Stimulated activated CD4-positive, alpha-beta T cell treated with anti-CD3 and anti-CD28 coated beads, Interleukin-15, amount 100 ng/mL, for 1 hour (primary cell): ENCODE data around the gene DIDO1.
A peak's percentile ranks its signal among the peaks of the same experiment; 100 is the strongest.

Experiments
- DNase-seq, 2 donors: peaks; one replicate each; pipeline ENCODE4 v3.0.0-alpha.2; 2020; ENCODE audit warnings: low read depth in 1 of 2, low spot score in 1 of 2

DIDO1 gene

GRCh38 chr20:62951143-62951895 lies 25.0 kb upstream of the DIDO1 start:
- no peak for DNase-seq

DNA sequence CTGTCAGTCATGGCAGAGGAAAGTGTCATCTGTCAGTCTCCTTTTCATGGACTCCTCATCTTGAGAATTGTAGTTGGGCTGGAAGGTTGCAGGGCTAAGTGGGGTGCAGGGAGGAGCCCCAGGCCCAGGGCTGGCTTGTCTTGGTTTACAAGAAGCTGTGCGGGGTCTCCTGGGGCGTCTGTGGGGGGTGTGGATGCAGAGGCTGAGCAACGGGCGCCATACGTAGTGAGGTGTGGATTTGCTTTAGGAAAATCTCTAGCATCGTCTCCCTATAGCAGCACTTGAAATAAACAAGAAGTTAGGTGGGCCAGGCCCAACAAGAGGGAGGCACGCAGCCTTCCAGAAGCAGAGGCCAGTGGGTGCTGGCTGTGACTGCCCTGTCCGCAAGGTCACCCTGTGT lies 24.4 kb upstream of the DIDO1 start:
- DNase-seq, result no peak

GRCh38 chr20:62949962-62950361 lies 23.7 kb upstream of the DIDO1 start:
- DNase-seq, result no peak

GRCh38 chr20:62949153-62949821 lies 23.0 kb upstream of the DIDO1 start:
- DNase-seq, result no peak

DNA sequence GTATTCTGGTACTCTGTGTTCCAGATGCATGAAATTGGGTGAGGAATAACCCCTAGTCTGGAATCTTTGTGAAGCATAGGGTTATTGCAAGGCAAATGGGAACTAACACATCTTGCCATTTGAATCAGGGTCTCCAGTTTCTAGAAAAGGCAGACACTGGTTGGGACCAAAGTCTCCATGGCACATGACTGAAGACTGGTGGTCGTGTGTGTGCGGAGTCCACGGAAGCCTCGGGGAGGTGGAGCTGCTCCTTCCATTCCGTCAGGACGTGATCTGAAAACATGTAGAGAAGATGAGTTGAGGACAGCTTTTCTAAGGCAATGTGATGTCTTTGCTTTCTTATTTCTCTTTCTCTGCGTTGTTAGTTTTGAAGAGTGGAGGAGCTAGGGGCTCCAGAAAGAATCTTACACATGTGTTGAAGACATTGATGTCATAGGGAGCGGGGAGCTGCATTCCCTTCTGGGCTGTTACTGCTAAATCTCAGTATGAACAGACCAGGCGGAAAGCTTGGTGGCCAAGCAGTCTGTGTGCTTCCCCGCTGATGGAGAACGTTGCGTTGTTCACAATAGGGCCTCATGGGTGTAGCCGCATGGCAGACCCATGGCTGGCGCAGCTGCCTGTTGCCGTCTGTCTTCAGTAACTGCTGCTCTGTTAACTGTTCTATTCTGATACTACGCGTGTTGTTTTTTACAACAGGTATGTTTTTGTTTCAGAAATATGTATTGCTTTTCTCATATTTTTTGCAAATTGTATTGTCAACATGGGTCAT lies 21.4 kb upstream of the DIDO1 start:
- DNase-seq, result no peak

GRCh38 chr20:62946918-62947317 lies 20.6 kb upstream of the DIDO1 start:
- DNase-seq, result no peak

DNA sequence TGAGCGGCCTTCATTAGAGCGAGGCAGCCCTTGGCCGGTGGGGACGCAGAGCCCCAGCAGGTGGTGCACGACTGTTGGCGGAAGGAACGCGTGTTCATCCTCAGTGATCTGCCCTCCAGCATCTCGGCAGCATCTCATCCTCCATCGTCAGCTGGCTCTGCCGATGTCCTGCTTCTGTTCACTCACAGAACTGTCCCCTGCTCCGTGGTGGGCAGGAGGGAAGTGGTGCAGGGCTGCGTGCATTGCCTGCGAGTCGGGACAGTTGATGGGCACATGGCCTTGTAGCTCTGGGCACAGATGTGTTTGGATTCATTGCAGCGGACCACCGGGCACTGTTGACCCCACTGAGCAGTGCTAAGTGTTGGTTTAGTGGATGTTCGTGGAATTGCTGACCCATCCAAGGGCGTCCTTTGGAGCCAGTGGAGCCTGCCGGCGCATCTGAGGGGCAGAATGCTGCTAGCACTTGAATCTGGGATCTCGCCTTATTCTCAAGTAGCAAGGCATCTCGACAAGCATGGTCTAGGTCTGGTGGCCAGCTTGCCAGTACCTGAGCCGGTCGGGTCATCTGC lies 19.6 kb upstream of the DIDO1 start:
- no peak for DNase-seq

GRCh38 chr20:62944746-62945145 lies 18.4 kb upstream of the DIDO1 start:
- no peak for DNase-seq

DNA sequence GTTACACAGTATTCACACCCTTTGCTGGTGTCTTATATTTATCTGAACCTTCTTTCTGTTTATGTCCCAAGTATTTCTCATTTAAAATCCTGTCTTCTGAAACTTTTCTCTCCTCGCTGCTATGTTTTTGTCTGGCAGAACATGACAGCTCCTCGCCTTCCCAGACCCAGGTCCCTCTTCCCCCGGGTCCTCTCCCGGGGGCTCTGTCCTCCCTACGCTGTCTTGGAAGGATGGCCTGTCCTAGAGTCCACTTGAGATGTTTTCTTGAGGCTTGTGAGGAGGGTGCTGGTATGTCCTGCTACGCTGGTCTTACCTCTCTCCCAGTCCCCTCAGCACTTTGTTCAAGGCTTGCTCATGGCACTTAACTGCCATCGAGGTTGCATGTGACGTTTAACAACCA lies 17.9 kb upstream of the DIDO1 start:
- no peak for DNase-seq

GRCh38 chr20:62943396-62943795 lies 17.1 kb upstream of the DIDO1 start:
- no peak for DNase-seq

GRCh38 chr20:62942456-62942855 lies 16.2 kb upstream of the DIDO1 start:
- no peak for DNase-seq

DNA sequence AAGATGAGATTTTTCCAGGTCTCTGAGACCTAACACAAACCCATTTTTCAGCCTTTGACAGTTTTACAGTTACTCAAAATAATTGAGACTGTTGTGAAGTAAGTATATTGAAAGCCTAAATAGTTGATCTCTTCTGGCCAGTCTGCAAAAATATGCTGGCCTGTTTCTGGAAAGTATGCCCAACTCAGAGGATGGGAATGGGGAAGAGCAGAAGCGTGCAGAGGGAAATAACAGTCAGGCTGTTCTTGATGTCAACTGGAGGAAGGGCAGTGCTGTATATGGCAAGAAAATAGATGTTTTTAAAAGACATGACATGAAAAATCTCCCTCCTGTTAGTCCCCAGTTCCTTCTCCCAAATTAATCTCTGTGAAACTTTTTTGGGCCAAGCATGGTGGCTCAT lies 15.5 kb upstream of the DIDO1 start:
- DNase-seq, result no peak

DNA sequence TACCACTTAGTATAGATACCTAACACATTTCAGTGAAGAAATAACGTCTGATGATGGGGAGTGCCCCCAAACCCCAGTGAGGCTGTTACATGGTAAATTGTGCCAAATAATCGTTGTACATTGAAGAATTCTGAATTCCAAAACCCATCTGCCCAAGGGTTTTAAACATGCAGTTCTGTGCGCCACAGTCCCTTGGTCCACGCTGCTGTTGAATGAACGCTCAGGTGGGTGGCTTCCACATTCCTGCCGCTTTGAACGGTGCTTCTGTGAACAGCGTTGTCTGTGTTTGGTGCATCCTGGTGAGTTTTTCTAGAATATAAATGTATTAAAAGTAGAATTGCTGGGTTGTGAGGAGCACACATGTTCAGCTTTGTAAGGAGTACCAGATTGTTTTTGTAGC lies 14.6 kb upstream of the DIDO1 start:
- DNase-seq, result no peak

- no peak for DNase-seq
Observed at GRCh38 chr20:62938105-62938888, 12.0 kb upstream of the DIDO1 start, which contains the start of gene GID8. GID8 (plus strand) TSS chr20:62938147; CDS start chr20:62941503, 3,356 bp downstream.

DNA sequence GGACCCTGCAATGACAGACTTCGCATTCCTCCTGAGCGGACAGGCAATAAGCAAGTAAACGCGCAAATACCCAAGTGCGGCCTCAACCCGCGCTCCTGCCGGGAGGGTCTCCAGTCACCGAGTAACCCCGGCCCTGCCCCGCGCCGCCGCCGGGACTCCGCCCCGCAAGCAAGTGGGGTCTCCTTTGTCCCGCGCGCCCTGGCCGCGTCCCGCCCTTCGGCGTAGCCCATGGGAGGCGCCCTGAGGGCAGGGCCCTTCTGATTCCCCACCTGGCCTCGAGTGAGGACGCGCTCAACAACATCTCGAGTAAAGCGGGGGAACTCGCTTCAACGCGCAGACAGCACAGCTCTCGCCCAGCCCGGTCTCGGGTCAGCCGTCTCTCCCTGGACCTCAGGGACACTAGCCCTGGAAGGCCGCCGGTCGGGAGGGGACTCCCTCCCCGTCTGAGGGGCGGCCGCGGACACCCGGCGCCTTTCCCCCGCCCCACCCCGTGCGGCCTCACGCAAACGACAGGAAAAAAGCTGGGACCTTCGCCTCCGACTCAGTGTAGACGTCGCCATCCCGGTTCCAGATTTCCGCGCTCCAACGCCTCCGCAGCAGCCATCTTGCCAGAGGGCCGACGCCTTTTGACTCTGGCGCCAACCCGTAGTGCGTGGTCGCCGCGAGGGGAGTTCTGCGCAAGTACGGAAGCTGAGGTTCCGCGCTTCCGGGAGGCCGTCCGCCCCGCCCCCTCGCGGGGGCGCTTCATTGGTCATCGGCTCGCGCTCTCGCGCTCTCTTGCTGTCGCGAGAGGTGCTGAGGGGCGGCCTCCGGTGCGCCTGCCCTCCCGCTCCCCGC lies 11.2 kb upstream of the DIDO1 start:
- peak; percentile 97 for DNase-seq

- DNase-seq, result no peak
Observed at GRCh38 chr20:62935968-62936585, 9.8 kb upstream of the DIDO1 start.

DNA sequence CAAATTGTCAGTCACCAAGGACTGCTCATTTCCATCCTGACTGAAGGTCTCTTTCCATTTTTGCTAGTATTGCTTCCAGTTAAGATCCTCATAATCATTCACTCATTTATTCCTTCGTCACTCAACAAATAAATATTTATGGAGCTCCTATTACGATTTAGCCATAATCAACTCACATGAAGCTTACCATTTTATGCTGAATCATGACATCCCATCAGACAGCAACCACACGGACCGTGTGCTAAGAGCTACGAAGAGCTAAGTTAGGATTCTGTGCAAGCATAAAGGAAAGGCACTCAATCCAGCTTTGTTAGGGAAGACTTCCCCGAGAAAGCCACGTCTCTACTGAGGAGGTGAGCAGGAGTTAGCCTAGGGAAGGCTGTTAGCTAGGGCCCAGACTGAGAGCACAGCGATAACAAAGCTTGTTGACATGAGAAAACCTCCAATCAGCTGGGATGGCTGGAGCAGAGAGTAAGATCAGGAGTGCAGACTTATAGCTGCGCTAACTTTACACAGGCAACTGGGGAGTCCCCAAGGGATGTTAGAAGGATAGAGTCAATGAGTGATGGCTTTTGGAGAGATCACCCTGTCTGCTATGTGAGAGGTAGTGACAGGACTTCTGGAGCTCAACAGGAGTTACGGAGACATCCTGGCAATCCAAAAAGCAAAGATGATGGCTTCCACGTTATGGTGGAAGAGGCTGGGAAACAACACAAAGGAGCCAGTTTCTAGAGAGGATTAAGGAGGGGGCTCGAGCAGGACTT lies 9.1 kb upstream of the DIDO1 start:
- no peak for DNase-seq

DNA sequence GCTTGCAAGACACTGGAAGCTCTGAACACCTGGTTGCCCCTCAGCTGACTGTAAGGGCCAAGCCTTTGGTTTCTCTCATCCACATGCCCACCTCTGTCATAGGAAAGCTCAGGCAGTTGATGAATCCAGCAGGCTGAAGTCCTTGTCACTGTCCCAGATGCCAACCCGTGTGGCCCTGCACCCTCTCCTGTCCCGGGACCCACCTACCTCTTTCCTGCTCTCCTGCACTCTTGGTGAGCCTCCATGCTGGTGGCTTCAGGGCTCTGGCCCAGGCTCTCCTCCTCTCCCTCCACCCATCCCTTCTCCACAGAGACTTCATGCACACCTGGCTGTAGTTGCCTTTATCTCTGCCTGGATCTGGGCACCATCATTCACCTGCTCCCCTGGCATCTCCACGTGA lies 7.7 kb upstream of the DIDO1 start:
- DNase-seq, result no peak

- no peak for DNase-seq
Observed at GRCh38 chr20:62931464-62931863, 5.2 kb upstream of the DIDO1 start.
